GM06990 (cell line): ENCODE results near the gene PROC.
"Not testable (repeated sequence)": the region's sequence is repeated elsewhere in the genome, so short reads cannot be mapped to it uniquely, and the experiment has no call there.

Source experiments
- DNase-seq: peaks from one replicate; pipeline ENCODE4 v3.0.0-alpha.2; 2011; ENCODE audit not compliant: insufficient read length; ENCODE audit errors: extremely low read depth
- H3K27me3 ChIP-seq: replicated peaks from 2 replicates; pipeline ENCODE4 v1.6.0; 2011; ENCODE audit warnings: low read length; ENCODE audit not compliant: control insufficient read depth, insufficient read depth
- H3K36me3 ChIP-seq: 2 replicates; pipeline ENCODE4 v1.5.1; 2011; ENCODE audit warnings: low read length; ENCODE audit not compliant: control insufficient read depth, insufficient read depth
- H3K4me3 ChIP-seq: replicated peaks from 2 replicates; pipeline ENCODE4 v1.5.1; 2011; ENCODE audit warnings: low read depth, mild to moderate bottlenecking, control low read depth, low read length
- CTCF ChIP-seq: IDR thresholded peaks from 2 replicates; pipeline ENCODE4 v1.5.1; 2011; ENCODE audit warnings: low read length, control low read depth, mild to moderate bottlenecking, inconsistent platforms; ENCODE audit not compliant: insufficient read depth, poor library complexity, severe bottlenecking

Gene PROC

GRCh38 chr2:127448526-127448925 lies 30.3 kb downstream of the PROC start:
- no peak for TF ChIP-seq CTCF
- H3K4me3 ChIP-seq: no peak overlapping the region
- H3K36me3 ChIP-seq: no peaks in the 10 kb centered on the region
- no peak for DNase-seq
- no peaks in the 10 kb centered on the region for H3K27me3 ChIP-seq

DNA sequence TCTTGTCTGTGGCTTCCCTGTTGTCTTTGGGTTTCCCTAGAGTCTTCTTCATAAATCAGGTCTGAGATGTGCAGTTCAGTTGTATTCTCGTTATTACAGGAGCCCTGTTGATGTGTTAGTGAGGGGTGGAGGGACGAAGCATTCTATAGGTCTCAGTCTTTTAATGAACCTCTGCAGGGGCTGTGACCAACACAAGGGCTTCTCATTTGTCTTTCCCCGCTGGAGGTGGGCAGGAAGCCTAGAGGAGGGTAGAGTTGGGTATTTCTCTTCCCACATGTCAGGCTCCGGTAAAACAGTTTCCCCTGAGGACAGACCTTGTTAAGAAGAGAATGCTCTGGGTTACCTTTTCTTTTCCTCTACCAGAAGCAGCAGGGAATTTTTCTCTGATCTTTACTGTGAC lies 31.2 kb downstream of the PROC start:
- no peak overlapping the region for H3K4me3 ChIP-seq
- DNase-seq: no peak
- H3K27me3 ChIP-seq: no peaks in the 10 kb centered on the region
- H3K36me3 ChIP-seq: no peaks in the 10 kb centered on the region
- no peak for TF ChIP-seq CTCF

DNA sequence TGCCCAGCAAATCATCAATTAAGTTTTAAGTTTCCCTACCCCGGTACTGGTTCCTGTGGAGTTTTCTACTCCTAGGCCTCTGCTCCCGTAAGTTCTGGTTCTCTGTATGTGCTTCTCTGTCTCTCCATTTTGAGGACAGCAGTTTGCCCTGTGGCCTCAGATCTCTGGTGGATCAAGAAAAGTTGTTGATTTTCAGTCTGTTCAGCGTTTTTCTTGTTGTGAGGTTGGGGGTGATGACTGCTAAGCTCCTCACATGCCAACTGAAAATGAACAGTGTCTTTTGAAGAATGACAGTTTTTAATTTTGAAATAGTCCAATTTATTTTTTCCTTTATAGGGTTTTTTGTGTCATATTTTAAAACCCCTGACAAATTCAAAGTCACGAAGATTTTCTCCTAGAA lies 31.7 kb downstream of the PROC start:
- DNase-seq: no peak
- no peaks in the 10 kb centered on the region for H3K27me3 ChIP-seq
- no peak for TF ChIP-seq CTCF
- no peaks in the 10 kb centered on the region for H3K36me3 ChIP-seq
- no peak overlapping the region for H3K4me3 ChIP-seq

DNA sequence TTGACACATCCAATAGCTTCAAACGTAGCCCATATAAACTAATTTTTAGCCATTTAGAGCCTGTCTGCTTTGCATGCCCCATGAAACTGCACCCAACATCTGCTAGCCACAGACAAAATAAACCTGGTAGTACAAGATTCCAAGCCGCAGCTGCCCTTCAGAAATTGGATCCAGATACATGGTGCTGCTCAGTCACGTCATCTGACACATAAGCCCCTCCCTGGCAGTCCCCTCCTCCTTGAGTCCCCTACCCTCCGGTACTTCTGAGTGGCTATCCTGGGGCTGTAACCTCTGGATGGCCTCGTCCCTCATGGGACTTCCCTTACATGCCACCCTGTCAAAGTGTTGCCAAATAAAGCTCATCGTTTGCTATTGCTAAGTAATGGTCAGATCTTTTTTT lies 33.8 kb downstream of the PROC start:
- Histone ChIP-seq H3K36me3 (no peaks in the 10 kb centered on the region), H3K27me3 (no peaks in the 10 kb centered on the region), H3K4me3 (no peak overlapping the region)
- DNase-seq: no peak
- TF ChIP-seq CTCF: no peak

DNA sequence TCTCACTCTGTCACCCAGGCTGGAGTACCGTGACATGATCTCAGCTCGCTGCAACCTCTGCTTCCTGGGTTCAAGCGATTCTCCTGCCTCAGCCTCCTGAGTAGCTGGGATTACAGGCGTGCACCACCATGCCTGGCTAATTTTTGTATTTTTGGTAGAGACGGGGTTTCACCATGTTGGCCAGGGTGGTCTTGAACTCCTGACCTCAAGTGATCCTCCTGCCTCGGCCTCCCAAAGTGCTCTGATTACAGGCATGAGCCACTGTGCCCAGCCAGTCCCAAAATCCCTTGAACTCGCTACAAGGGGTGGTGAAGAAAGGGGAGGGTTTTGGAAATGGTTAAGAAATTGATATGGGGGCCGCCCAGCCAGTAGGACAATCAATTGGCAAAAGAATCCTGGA lies 34.2 kb downstream of the PROC start:
- H3K4me3 ChIP-seq, H3K36me3 ChIP-seq, H3K27me3 ChIP-seq, DNase-seq: not testable (repeated sequence)

DNA sequence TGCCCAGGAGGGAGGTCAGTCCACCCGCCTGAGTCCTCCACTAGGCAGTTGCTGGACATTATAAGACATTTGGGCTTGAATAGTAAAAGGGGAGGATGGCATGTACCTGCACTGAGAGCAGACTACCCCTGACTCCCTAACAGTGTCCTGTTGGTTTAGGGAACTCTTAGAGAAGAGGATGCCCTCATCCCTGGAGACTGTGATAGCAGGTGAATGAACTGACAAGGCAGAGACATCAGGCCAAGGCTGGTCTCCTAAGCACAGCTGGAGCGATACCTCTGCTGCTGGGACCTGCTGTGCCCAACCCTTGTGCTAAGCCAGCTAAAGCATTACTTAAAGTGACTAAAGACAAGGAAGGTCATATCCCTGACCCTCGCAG lies 34.8 kb downstream of the PROC start:
- no peak overlapping the region for H3K4me3 ChIP-seq
- no peaks in the 10 kb centered on the region for H3K27me3 ChIP-seq
- no peaks in the 10 kb centered on the region for H3K36me3 ChIP-seq
- DNase-seq: no peak
- TF ChIP-seq CTCF: no peak
